AG04449 (cell line): Measurements from ENCODE around the gene P2RY6.
A peak's percentile ranks its signal among the peaks of the same experiment; 100 is the strongest.

Source experiments
- CTCF ChIA-PET: fragments of 350-600 bp; formaldehyde crosslinking; extraction: SDS; loops from one replicate; lab custom pipeline; 2021; ENCODE audit warnings: antibody characterized with exemption; lab: Yijun Ruan, JAX
- POLR2A ChIA-PET: fragments of 400-600, 350-600 bp; formaldehyde crosslinking; extraction: SDS; loops from one replicate; lab custom pipeline; 2020; ENCODE audit warnings: antibody characterized with exemption, inconsistent platforms; lab: Yijun Ruan, JAX
- DNase-seq: peaks from one replicate; pipeline ENCODE4 v3.0.0-alpha.2; 2010; ENCODE audit warnings: low read depth, low spot score
- H3K4me3 ChIP-seq: 2 replicates; pipeline ENCODE4 v1.5.1; 2011; ENCODE audit warnings: low read depth, mild to moderate bottlenecking, control low read depth, low read length
- TF ChIP-seq, protein P1 (sequence below): IDR thresholded peaks from one replicate; pipeline ENCODE4 v1.5.1; 2011; ENCODE audit warnings: mild to moderate bottlenecking, moderate library complexity, low read length, control low read depth, inconsistent platforms; ENCODE audit not compliant: insufficient read depth; ENCODE audit errors: missing control alignments

P2RY6 gene

DNA sequence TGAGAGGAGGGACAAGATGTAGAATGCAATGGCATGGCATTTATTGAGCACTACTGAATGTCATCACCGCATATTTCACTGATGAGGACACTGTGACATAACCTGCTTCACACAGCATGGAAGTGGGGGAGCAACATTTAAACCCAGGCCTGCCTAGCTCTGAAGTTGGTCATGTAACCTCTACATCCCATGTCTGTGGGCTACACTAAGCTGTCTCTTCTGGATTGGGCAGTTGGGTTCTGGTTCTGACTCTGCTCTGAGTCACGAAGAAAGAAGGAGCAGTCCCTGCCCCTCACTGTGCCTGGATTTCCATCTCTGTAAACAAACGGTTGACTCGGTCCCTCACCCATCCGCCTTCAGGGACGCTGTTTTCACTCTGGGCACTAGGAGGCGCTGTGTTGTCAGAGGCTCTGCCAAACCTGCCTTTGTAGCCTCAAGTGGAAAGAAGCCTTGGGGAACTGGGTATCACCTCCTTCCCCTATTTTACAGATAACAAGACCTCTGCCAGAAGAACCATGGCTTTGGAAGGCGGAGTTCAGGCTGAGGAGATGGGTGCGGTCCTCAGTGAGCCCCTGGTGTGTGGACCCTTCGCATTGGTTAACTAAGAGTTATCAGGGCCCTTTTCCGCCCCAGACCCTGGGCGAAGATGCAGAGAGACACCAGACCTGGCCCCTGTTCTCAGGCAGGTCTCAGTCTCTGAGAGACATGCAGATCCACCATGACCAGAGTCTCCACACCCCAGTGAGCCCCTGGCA is 23.3 kb downstream of the P2RY6 start:
- H3K4me3 ChIP-seq, result no peak overlapping the region
- no peak for DNase-seq
- CTCF ChIA-PET, result interaction anchor here (0.6 to 28.8 kb wide), 31 partner anchors 11 to 366 kb away, joined by 3 to 605 read pairs (median 4); partner anchors contain the start of genes ARHGEF17 and P2RY6
- POLR2A ChIA-PET, result interaction anchor here (1.0 kb wide), 1 partner anchor 12 kb away, joined by 3 read pairs; no protein-coding TSS in a partner anchor
- TF ChIP-seq, protein P1, sequence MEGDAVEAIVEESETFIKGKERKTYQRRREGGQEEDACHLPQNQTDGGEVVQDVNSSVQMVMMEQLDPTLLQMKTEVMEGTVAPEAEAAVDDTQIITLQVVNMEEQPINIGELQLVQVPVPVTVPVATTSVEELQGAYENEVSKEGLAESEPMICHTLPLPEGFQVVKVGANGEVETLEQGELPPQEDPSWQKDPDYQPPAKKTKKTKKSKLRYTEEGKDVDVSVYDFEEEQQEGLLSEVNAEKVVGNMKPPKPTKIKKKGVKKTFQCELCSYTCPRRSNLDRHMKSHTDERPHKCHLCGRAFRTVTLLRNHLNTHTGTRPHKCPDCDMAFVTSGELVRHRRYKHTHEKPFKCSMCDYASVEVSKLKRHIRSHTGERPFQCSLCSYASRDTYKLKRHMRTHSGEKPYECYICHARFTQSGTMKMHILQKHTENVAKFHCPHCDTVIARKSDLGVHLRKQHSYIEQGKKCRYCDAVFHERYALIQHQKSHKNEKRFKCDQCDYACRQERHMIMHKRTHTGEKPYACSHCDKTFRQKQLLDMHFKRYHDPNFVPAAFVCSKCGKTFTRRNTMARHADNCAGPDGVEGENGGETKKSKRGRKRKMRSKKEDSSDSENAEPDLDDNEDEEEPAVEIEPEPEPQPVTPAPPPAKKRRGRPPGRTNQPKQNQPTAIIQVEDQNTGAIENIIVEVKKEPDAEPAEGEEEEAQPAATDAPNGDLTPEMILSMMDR, result peak; percentile 94

DNA sequence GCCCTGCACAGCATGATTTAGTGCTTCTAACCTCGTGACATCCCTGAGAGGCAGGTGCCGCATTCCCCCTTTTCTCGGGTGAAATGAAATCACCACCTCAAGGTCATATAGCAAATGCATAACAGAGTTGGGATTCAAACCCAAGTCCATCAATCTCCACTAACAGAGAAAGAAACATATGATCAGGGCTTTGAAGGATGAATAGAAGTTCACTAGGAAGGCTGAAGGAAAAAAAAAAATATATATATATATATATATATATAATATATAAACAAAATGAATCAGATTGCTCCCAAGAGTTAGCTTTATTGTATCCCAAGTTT is 23.8 kb downstream of the P2RY6 start:
- TF ChIP-seq, protein P1, result no peak
- no peak overlapping the region for H3K4me3 ChIP-seq
- no peak for DNase-seq
- POLR2A ChIA-PET, result no interaction called here
- CTCF ChIA-PET, result interaction anchor here (0.6 to 28.8 kb wide), 8 partner anchors 11 to 365 kb away, joined by 3 to 605 read pairs (median 24); partner anchors contain the start of gene ARHGEF17

DNA sequence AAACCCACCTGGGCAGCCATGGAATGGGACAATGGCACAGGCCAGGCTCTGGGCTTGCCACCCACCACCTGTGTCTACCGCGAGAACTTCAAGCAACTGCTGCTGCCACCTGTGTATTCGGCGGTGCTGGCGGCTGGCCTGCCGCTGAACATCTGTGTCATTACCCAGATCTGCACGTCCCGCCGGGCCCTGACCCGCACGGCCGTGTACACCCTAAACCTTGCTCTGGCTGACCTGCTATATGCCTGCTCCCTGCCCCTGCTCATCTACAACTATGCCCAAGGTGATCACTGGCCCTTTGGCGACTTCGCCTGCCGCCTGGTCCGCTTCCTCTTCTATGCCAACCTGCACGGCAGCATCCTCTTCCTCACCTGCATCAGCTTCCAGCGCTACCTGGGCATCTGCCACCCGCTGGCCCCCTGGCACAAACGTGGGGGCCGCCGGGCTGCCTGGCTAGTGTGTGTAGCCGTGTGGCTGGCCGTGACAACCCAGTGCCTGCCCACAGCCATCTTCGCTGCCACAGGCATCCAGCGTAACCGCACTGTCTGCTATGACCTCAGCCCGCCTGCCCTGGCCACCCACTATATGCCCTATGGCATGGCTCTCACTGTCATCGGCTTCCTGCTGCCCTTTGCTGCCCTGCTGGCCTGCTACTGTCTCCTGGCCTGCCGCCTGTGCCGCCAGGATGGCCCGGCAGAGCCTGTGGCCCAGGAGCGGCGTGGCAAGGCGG is 24.5 kb downstream of the P2RY6 start:
- POLR2A ChIA-PET, result no interaction called here
- TF ChIP-seq, protein P1, result no peak
- no peak overlapping the region for H3K4me3 ChIP-seq

DNA sequence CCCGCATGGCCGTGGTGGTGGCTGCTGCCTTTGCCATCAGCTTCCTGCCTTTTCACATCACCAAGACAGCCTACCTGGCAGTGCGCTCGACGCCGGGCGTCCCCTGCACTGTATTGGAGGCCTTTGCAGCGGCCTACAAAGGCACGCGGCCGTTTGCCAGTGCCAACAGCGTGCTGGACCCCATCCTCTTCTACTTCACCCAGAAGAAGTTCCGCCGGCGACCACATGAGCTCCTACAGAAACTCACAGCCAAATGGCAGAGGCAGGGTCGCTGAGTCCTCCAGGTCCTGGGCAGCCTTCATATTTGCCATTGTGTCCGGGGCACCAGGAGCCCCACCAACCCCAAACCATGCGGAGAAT is 25.1 kb downstream of the P2RY6 start:
- H3K4me3 ChIP-seq, result no peak overlapping the region
- ChIA-PET POLR2A (no interaction called here), CTCF (interaction anchor here (1.1 to 28.8 kb wide), 10 partner anchors 4 to 114 kb away, joined by 3 to 605 read pairs (median 10); partner anchors contain the start of gene ARHGEF17)
- DNase-seq, result no peak
- TF ChIP-seq, protein P1, result no peak

More for the DNA sequence above, 24.5 kb downstream of the P2RY6 start:
- CTCF ChIA-PET, result interaction anchor here (1.2 to 28.8 kb wide), 9 partner anchors 3 to 114 kb away, joined by 3 to 605 read pairs (median 27); partner anchors contain the start of gene ARHGEF17
- no peak for DNase-seq

DNA sequence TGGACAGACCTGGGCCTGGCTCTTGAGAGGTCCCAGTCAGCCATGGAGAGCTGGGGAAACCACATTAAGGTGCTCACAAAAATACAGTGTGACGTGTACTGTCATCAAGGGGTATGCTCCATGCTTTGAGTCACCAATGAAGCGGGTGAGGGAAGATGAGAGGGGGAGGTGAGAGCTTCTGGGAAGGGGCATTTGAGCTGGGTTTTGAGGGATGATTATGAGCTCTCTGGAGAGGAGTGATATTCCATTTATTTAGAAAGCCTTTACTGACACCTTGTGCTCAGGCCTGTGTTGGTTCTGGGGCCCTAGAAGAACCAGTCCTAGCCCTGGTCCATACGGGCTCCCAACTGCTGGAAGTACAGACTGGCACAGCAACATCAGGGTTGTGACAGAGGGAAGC is 25.6 kb downstream of the P2RY6 start:
- H3K4me3 ChIP-seq, result no peak overlapping the region
- TF ChIP-seq, protein P1, result no peak
- CTCF ChIA-PET, result interaction anchor here (0.8 to 28.8 kb wide), 16 partner anchors 4 to 121 kb away, joined by 3 to 605 read pairs (median 5); partner anchors contain the start of gene ARHGEF17
- POLR2A ChIA-PET, result interaction anchor here (1.0 kb wide), 1 partner anchor 12 kb away, joined by 3 read pairs; no protein-coding TSS in a partner anchor
- no peak for DNase-seq
